Measurements from ENCODE around the gene CCT7.

GRCh38 chr2:73301636-73302035 is 67.5 kb downstream of the CCT7 start:
- no peak for TF ChIP-seq TAF1 (IDR thresholded peaks at IDR 0.05; ENCODE audit: borderline replicate concordance, insufficient read depth, low read length)
- TF ChIP-seq REST (IDR thresholded peaks at IDR 0.05; ENCODE audit: insufficient read depth in 1 of 2, low read depth in 2 of 2, low read length in 2 of 2) = no peak
- no peak for TF ChIP-seq POLR2AphosphoS5 (IDR thresholded peaks at IDR 0.05; ENCODE audit: low read depth, low read length)
- TF ChIP-seq SIN3A (IDR thresholded peaks at IDR 0.05; ENCODE audit: borderline replicate concordance, insufficient read depth, low read length) = no peak
- no peak for TF ChIP-seq FOXP2 (optimal IDR thresholded peaks at IDR 0.05; ENCODE audit: borderline replicate concordance, extremely low read depth, extremely low read length, insufficient read depth)
